HL-60 (cell line): ENCODE data around the gene HDGF.

ENCODE experiments used
- DNase-seq, 2 experiments: peaks; one replicate each; pipeline ENCODE4 v3.0.0-alpha.2; 2010 to 2020; ENCODE audit warnings: low read depth in 1 of 2, low spot score in 1 of 2
- H3K27ac ChIP-seq: fragments of 250-450 bp; sonication (Bioruptor Pico); replicated peaks from 2 replicates; pipeline ENCODE4 v1.5.1; 2020; ENCODE audit warnings: mild to moderate bottlenecking, moderate library complexity
- H3K27me3 ChIP-seq: fragments of 250-450 bp; sonication (Bioruptor Pico); 2 replicates; pipeline ENCODE4 v1.5.1; 2021; ENCODE audit warnings: mild to moderate bottlenecking, moderate library complexity; ENCODE audit not compliant: insufficient read depth, poor library complexity, severe bottlenecking
- H3K4me3 ChIP-seq: replicated peaks from 2 replicates; pipeline ENCODE4 v1.5.1; 2011; ENCODE audit warnings: mild to moderate bottlenecking, control low read depth, low read length; ENCODE audit not compliant: insufficient read depth
- GABPA ChIP-seq: IDR thresholded peaks from 2 replicates; pipeline ENCODE4 v1.6.1; 2012; ENCODE audit warnings: low read depth
- POLR2AphosphoS5 ChIP-seq: IDR thresholded peaks from 2 replicates; pipeline ENCODE4 v1.6.1; 2012; ENCODE audit warnings: low read depth
- REST ChIP-seq: IDR thresholded peaks from 2 replicates; pipeline ENCODE4 v1.6.1; 2012; ENCODE audit warnings: low read depth; ENCODE audit not compliant: insufficient replicate concordance
- SPI1 ChIP-seq: IDR thresholded peaks from 2 replicates; pipeline ENCODE4 v1.6.1; 2012; ENCODE audit warnings: low read depth, mild to moderate bottlenecking, borderline replicate concordance
- TF ChIP-seq, protein P1 (sequence below): IDR thresholded peaks from one replicate; pipeline ENCODE4 v1.5.1; 2011; ENCODE audit warnings: low read length, control low read depth, inconsistent platforms; ENCODE audit not compliant: insufficient read depth

HDGF gene

DNA sequence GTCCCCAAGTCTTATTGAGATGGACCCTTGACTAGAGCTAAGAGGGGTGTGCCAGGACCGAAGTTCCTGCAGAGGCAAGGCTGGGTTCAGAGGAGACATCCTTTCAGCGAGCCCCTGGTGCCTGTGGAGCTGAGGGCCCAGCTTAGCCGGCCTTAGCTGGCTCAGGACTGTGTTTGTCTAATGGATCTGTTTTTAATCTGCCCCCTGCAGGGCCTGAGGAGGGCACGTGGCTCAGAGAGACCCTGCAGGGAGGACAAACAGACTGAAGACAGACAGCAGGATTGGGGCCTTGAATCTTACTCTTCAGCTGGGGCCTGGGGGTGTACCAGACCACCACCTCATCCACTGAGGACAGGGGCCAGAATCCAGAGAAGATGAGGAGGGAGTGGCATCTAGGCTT lies 47.7 kb downstream of the HDGF start:
- no peak for TF ChIP-seq POLR2AphosphoS5
- TF ChIP-seq SPI1 = no peak
- TF ChIP-seq, protein P1, sequence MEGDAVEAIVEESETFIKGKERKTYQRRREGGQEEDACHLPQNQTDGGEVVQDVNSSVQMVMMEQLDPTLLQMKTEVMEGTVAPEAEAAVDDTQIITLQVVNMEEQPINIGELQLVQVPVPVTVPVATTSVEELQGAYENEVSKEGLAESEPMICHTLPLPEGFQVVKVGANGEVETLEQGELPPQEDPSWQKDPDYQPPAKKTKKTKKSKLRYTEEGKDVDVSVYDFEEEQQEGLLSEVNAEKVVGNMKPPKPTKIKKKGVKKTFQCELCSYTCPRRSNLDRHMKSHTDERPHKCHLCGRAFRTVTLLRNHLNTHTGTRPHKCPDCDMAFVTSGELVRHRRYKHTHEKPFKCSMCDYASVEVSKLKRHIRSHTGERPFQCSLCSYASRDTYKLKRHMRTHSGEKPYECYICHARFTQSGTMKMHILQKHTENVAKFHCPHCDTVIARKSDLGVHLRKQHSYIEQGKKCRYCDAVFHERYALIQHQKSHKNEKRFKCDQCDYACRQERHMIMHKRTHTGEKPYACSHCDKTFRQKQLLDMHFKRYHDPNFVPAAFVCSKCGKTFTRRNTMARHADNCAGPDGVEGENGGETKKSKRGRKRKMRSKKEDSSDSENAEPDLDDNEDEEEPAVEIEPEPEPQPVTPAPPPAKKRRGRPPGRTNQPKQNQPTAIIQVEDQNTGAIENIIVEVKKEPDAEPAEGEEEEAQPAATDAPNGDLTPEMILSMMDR = no peak
- no peak for TF ChIP-seq GABPA
- no peak for TF ChIP-seq REST
- no peak overlapping the region for H3K27ac ChIP-seq
- no peak for DNase-seq
- peaks cover 46% of the 10 kb centered on the region for H3K27me3 ChIP-seq
- no peak overlapping the region for H3K4me3 ChIP-seq

DNA sequence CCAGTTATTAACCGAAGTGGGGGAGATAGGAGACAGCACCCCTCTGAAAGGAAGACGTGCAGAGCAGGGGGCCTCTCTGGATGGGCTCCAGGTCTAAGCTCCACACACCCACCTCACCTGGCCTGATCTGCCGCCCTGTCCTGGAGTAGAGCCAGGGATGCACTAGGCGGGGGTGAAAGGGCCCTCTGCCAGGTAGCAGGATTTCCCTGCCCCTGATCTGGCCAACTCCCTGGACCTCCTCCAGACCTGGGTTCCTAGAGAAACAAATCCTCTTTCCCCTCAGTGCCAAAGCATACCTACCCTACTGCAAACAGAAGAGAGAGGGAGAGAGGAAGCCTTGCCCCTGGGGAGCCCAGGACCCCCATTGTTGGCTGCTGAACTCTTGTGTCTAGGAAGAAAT lies 48.1 kb downstream of the HDGF start:
- Histone ChIP-seq H3K27me3 (peaks cover 46% of the 10 kb centered on the region), H3K27ac (no peak overlapping the region), H3K4me3 (no peak overlapping the region)
- DNase-seq = no peak
- TF ChIP-seq GABPA (no peak), REST (no peak), SPI1 (no peak), POLR2AphosphoS5 (no peak)
- TF ChIP-seq, protein P1 = no peak

- no peak for TF ChIP-seq POLR2AphosphoS5
- TF ChIP-seq SPI1 = no peak
- TF ChIP-seq, protein P1 = no peak
- TF ChIP-seq GABPA = no peak
- TF ChIP-seq REST = no peak
- Histone ChIP-seq H3K4me3 (no peak overlapping the region), H3K27ac (no peak overlapping the region), H3K27me3 (peaks cover 34% of the 10 kb centered on the region)
- no peak for DNase-seq
Measured at GRCh38 chr1:156700736-156701531, 50.5 kb downstream of the HDGF start.
